ENCODE results near the gene ZBTB40. TPM values are rescaled to one million over a fixed set of nuclear protein-coding genes. Genes with fewer than 3 reads are reported as not detected.

Gene ZBTB40
- total and polyA plus RNA-seq, 10 of the 15 experiments (the other 5 are each of a cell fraction or from before 2014, with no cell fraction given) = 1.9 to 14.4 (median 9.0) TPM

- RAD21 ChIA-PET (ENCODE audit: unreplicated experiment) = no interaction called here
- FAIRE-seq = no peak
- intact Hi-C loops (cut with micrococcal nuclease; ENCODE audit: unreplicated experiment) = no loop called here
Measured at GRCh38 chr1:22402356-22403053, 49.1 kb upstream of the ZBTB40 start.

GRCh38 chr1:22404486-22404885 is 47.2 kb upstream of the ZBTB40 start:
- intact Hi-C loops (cut with micrococcal nuclease; ENCODE audit: unreplicated experiment) = no loop called here
- 53% methylated on average over 5 of the region's 5 CpGs for WGBS (ENCODE audit: insufficient coverage, insufficient replicate concordance, low lambda C conversion rate, missing lambda C conversion rate)
- POLR2A ChIA-PET = no interaction called here
- peaks cover 0 to 2% of the 10 kb centered on the region in 2 experiments; a peak in 3 of 4 replicates for H3K27me3 ChIP-seq (replicated peaks in 1 of 2; ENCODE audit: control insufficient read depth in 2 of 2, insufficient read depth in 2 of 2, low read length in 1 of 2)
- no peak overlapping the region for H3K27ac ChIP-seq (ENCODE audit: control insufficient read depth, insufficient read depth)
- no TSS peak for BruUV-seq (replicated peaks)
- no peak overlapping the region for H3K9ac ChIP-seq (ENCODE audit: control insufficient read depth, insufficient read depth, low read length)
- H3K36me3 ChIP-seq (ENCODE audit: control insufficient read depth in 2 of 2, insufficient read depth in 2 of 2, low read length in 1 of 2) = no peaks in the 10 kb centered on the region
- no peaks in the 10 kb centered on the region for H3K9me3 ChIP-seq (replicated peaks; ENCODE audit: control insufficient read depth, insufficient read depth, low read length)
- no peaks in the 10 kb centered on the region; the same call in none of the 2 replicates for H4K20me1 ChIP-seq (ENCODE audit: control insufficient read depth, insufficient read depth)
- H3K79me2 ChIP-seq (ENCODE audit: control insufficient read depth, insufficient read depth, low read length) = no peaks in the 10 kb centered on the region
- FAIRE-seq (no peak), DNase-seq (ENCODE audit: low read depth, low spot score) (no peak), ATAC-seq (no peak)
- H3K4me1 ChIP-seq (ENCODE audit: control insufficient read depth, insufficient read depth, low read length) = no peaks in the 10 kb centered on the region
- in situ Hi-C loops (cut with MboI) = no loop called here
- RAD21 ChIA-PET (ENCODE audit: unreplicated experiment) = no interaction called here
- no peak overlapping the region for H2AFZ ChIP-seq (ENCODE audit: control insufficient read depth, low read depth, low read length)
- H3K4me2 ChIP-seq (ENCODE audit: control insufficient read depth, insufficient read depth) = no peak overlapping the region
- SMC1A ChIA-PET (ENCODE audit: uncharacterized antibody, unreplicated experiment) = interaction anchor here (0.8 to 1.0 kb wide), 2 partner anchors 9 to 16 kb away, joined by 3 to 5 read pairs; no protein-coding TSS in a partner anchor
- CTCF ChIA-PET = interaction anchor here (2.2 kb wide), 1 partner anchor 12 kb away, joined by 7 read pairs; no protein-coding TSS in a partner anchor
- no peak overlapping the region for H3K4me3 ChIP-seq
- TF ChIP-seq ZNF384 (IDR thresholded peaks at IDR 0.05; ENCODE audit: borderline replicate concordance, low read depth, low read length) = no peak
- no peak for TF ChIP-seq POLR2AphosphoS5 (IDR thresholded peaks at IDR 0.05; ENCODE audit: low read length)
- TF ChIP-seq SIX5 (IDR thresholded peaks at IDR 0.05; ENCODE audit: low read depth, low read length, severe bottlenecking) = no peak
- no peak for TF ChIP-seq ZZZ3 (IDR thresholded peaks at IDR 0.05; ENCODE audit: control insufficient read depth, insufficient read length, low read depth)
- no peak for TF ChIP-seq CBFB (IDR thresholded peaks at IDR 0.05; ENCODE audit: low read depth)
- TF ChIP-seq ASH2L (IDR thresholded peaks at IDR 0.05; ENCODE audit: borderline replicate concordance, low read depth) = no peak
- no peak for TF ChIP-seq NBN (IDR thresholded peaks at IDR 0.05)
- no peak for TF ChIP-seq NFYA (IDR thresholded peaks at IDR 0.05; ENCODE audit: borderline replicate concordance, low read depth, low read length)
- TF ChIP-seq TARDBP (IDR thresholded peaks at IDR 0.05; ENCODE audit: borderline replicate concordance) = no peak
- TF ChIP-seq RAD51 (IDR thresholded peaks at IDR 0.05) = no peak
- no peak for TF ChIP-seq SREBF1 (IDR thresholded peaks at IDR 0.05; ENCODE audit: low read length)
- no peak for TF ChIP-seq HSF1 (IDR thresholded peaks at IDR 0.05; ENCODE audit: low read depth, low read length)

More at GRCh38 chr1:22402356-22403053, 49.1 kb upstream of the ZBTB40 start:
- H3K27me3 ChIP-seq (replicated peaks in 1 of 2; ENCODE audit: control insufficient read depth in 2 of 2, insufficient read depth in 2 of 2, low read length in 1 of 2) = peaks cover 0 to 2% of the 10 kb centered on the region in 2 experiments; a peak in 2 of 4 replicates
- H3K4me3 ChIP-seq = no peak overlapping the region
- H3K9me3 ChIP-seq (replicated peaks; ENCODE audit: control insufficient read depth, insufficient read depth, low read length) = no peaks in the 10 kb centered on the region
- no peak overlapping the region for H2AFZ ChIP-seq (ENCODE audit: control insufficient read depth, low read depth, low read length)
- H3K4me2 ChIP-seq (ENCODE audit: control insufficient read depth, insufficient read depth) = no peak overlapping the region
- ChIA-PET POLR2A (no interaction called here), SMC1A (ENCODE audit: uncharacterized antibody, unreplicated experiment) (no interaction called here), CTCF (interaction anchor here (0.6 to 2.2 kb wide), 2 partner anchors 14 to 321 kb away, joined by 4 to 7 read pairs; no protein-coding TSS in a partner anchor)
- in situ Hi-C loops (cut with MboI) = no loop called here
- no peaks in the 10 kb centered on the region for H3K79me2 ChIP-seq (ENCODE audit: control insufficient read depth, insufficient read depth, low read length)
- no peaks in the 10 kb centered on the region for H3K4me1 ChIP-seq (ENCODE audit: control insufficient read depth, insufficient read depth, low read length)
- DNase-seq (ENCODE audit: low read depth, low spot score) (no peak), ATAC-seq (no peak)
- no peaks in the 10 kb centered on the region for H3K36me3 ChIP-seq (ENCODE audit: control insufficient read depth in 2 of 2, insufficient read depth in 2 of 2, low read length in 1 of 2)
- BruUV-seq (replicated peaks) = no TSS peak
- no peak overlapping the region for H3K9ac ChIP-seq (ENCODE audit: control insufficient read depth, insufficient read depth, low read length)
- TF ChIP-seq SREBF2 (IDR thresholded peaks at IDR 0.05; ENCODE audit: low read length) = no peak
- no peak for TF ChIP-seq POU2F2 (IDR thresholded peaks at IDR 0.05; ENCODE audit: borderline replicate concordance, low read depth, low read length)
- TF ChIP-seq TARDBP (IDR thresholded peaks at IDR 0.05; ENCODE audit: borderline replicate concordance) = no peak
- no peak for TF ChIP-seq ATF3 (IDR thresholded peaks at IDR 0.05; ENCODE audit: borderline replicate concordance, extremely low read depth, low read depth, low read length)
- TF ChIP-seq SRF (IDR thresholded peaks at IDR 0.05; ENCODE audit: low read depth in 2 of 2, low read length in 2 of 2) = no peak
- TF ChIP-seq RBBP5 (conservative IDR thresholded peaks at IDR 0.05) = no peak
- no peak overlapping the region for H3K27ac ChIP-seq (ENCODE audit: control insufficient read depth, insufficient read depth)
- WGBS (ENCODE audit: insufficient coverage, insufficient replicate concordance, low lambda C conversion rate, missing lambda C conversion rate) = 35% methylated on average over 12 of the region's 12 CpGs
- no peaks in the 10 kb centered on the region; the same call in none of the 2 replicates for H4K20me1 ChIP-seq (ENCODE audit: control insufficient read depth, insufficient read depth)

All from GM12878 (cell line).